H1 (cell line): ENCODE data around the gene NHSL2. TPM values are rescaled to one million over a fixed set of nuclear protein-coding genes. Genes with fewer than 3 reads are reported as not detected.

ENCODE experiments used
- CHD1 ChIP-seq: IDR thresholded peaks from 2 replicates; pipeline ENCODE4 v1.6.1; 2012; ENCODE audit warnings: low read depth, low read length, improper control_type of control experiment
- CHD2 ChIP-seq: IDR thresholded peaks from 2 replicates; pipeline ENCODE4 v1.6.1; 2012; ENCODE audit warnings: low read length, improper control_type of control experiment
- CHD7 ChIP-seq: fragments of 300-600 bp; sonication (generic); IDR thresholded peaks from 2 replicates; pipeline ENCODE4 v1.7.1; 2012; ENCODE audit warnings: low read length, moderate library complexity, mild to moderate bottlenecking, inconsistent platforms; ENCODE audit not compliant: insufficient replicate concordance
- JUN ChIP-seq: IDR thresholded peaks from 2 replicates; pipeline ENCODE4 v1.6.1; 2011; ENCODE audit warnings: low read depth, mild to moderate bottlenecking, improper control_type of control experiment, low read length
- KDM1A ChIP-seq: fragments of 200-600, 300-600 bp; sonication (generic); IDR thresholded peaks from 2 replicates; pipeline ENCODE4 v1.7.1; 2016; ENCODE audit warnings: mild to moderate bottlenecking, low read length, borderline replicate concordance
- NANOG ChIP-seq: IDR thresholded peaks from 2 replicates; pipeline ENCODE4 v1.6.1; 2011; ENCODE audit warnings: low read length, low read depth, mild to moderate bottlenecking, inconsistent platforms; ENCODE audit not compliant: insufficient read depth, poor library complexity, severe bottlenecking
- NRF1 ChIP-seq: IDR thresholded peaks from 2 replicates; pipeline ENCODE4 v1.6.1; 2011; ENCODE audit warnings: mild to moderate bottlenecking, low read depth, low read length, improper control_type of control experiment
- RXRA ChIP-seq: IDR thresholded peaks from 2 replicates; pipeline ENCODE4 v1.6.1; 2011; ENCODE audit warnings: low read depth, mild to moderate bottlenecking, low read length, moderate library complexity; ENCODE audit not compliant: insufficient read depth
- SIN3A ChIP-seq, 2 experiments: IDR thresholded peaks in 1 of 2; conservative IDR thresholded peaks in 1 of 2; 2 replicates each; pipeline ENCODE4 v1.6.1; 2011 to 2012; ENCODE audit warnings: low read length in 2 of 2, improper control_type of control experiment in 1 of 2, low read depth in 1 of 2, mild to moderate bottlenecking in 1 of 2
- TCF12 ChIP-seq: IDR thresholded peaks from 2 replicates; pipeline ENCODE4 v1.6.1; 2011; ENCODE audit warnings: low read depth, mild to moderate bottlenecking, low read length
- TEAD4 ChIP-seq: IDR thresholded peaks from 2 replicates; pipeline ENCODE4 v1.6.1; 2012; ENCODE audit warnings: low read depth, low read length, inconsistent platforms, mixed read lengths
- ZNF274 ChIP-seq: IDR thresholded peaks from 2 replicates; pipeline ENCODE4 v1.7.0; 2012; ENCODE audit warnings: low read length, borderline replicate concordance; ENCODE audit errors: extremely low read depth
- polyA plus RNA-seq, 7 experiments: library from polyadenylated mRNA; depleted of rRNA in 3 of 7; stranded (reverse) in 5 of 7; unstranded in 2 of 7; fragments of >200 nt in 5 of 7; fragments of 200-250 nt in 2 of 7; gene quantifications; 1 replicate in 5 of 7; 2 replicates in 1 of 7; 4 replicates in 1 of 7; pipeline versions ENCODE4 v1.2.1 to v1.2.3, GENCODE V29; 2011 to 2013; ENCODE audit warnings: missing spikeins in 2 of 7, mixed read lengths in 2 of 7
- total RNA-seq: library from RNA; stranded (reverse); fragmentation: NEBNext Ultra II Directional; extraction: Animal tissue kit (Norgen Biotek cat#: 25700); gene quantifications from 2 replicates; pipeline ENCODE4 v1.2.1, GENCODE V29; 2021

NHSL2 gene
- total and polyA plus RNA-seq, 2 of the 8 experiments (the other 6 are each of a cell fraction or from before 2014, with no cell fraction given), result 3.7 to 7.2 TPM

- TF ChIP-seq CHD7 (no peak), TEAD4 (no peak), NANOG (no peak), CHD1 (no peak), NRF1 (no peak), RXRA (no peak), TCF12 (no peak), SIN3A (conservative IDR thresholded peaks at IDR 0.05 in 1 of 2, IDR thresholded peaks at IDR 0.05 in 1 of 2; ENCODE audit: low read depth in 1 of 2, low read length in 2 of 2) (no peak), CHD2 (no peak), JUN (no peak), KDM1A (no peak), ZNF274 (no peak)
Observed at GRCh38 chrX:72084114-72084513, 173.5 kb downstream of the NHSL2 start (continued).
